CD4-positive, alpha-beta T cell treated with Interleukin-17A for 4 hours (primary cell): ENCODE data around the gene PEAK1.

Experiments
- DNase-seq: peaks from one replicate; pipeline ENCODE4 v3.0.0-alpha.2; 2020; ENCODE audit warnings: mixed read lengths

PEAK1 gene

GRCh38 chr15:77400258-77400657 is 19.6 kb downstream of the PEAK1 start:
- DNase-seq: no peak

GRCh38 chr15:77398927-77399326 is 21.0 kb downstream of the PEAK1 start:
- no peak for DNase-seq

- no peak for DNase-seq
Measured at GRCh38 chr15:77396692-77397091, 23.2 kb downstream of the PEAK1 start.

- no peak for DNase-seq
Measured at GRCh38 chr15:77395013-77395774, 24.7 kb downstream of the PEAK1 start.

- no peak for DNase-seq
Measured at GRCh38 chr15:77393471-77393840, 26.4 kb downstream of the PEAK1 start.

- no peak for DNase-seq
Measured at GRCh38 chr15:77392762-77393470, 27.0 kb downstream of the PEAK1 start.

- DNase-seq: no peak
Measured at GRCh38 chr15:77391372-77391951, 28.4 kb downstream of the PEAK1 start.

GRCh38 chr15:77387365-77388105 is 32.4 kb downstream of the PEAK1 start:
- DNase-seq: no peak

GRCh38 chr15:77386626-77387025 is 33.3 kb downstream of the PEAK1 start:
- DNase-seq: no peak

- no peak for DNase-seq
Measured at GRCh38 chr15:77384589-77385359, 35.1 kb downstream of the PEAK1 start.

GRCh38 chr15:77384086-77384485 is 35.8 kb downstream of the PEAK1 start:
- DNase-seq: no peak

- DNase-seq: no peak
Measured at GRCh38 chr15:77380033-77380432, 39.9 kb downstream of the PEAK1 start.

GRCh38 chr15:77376770-77377169 is 43.1 kb downstream of the PEAK1 start:
- DNase-seq: no peak

GRCh38 chr15:77375133-77375532 is 44.8 kb downstream of the PEAK1 start:
- DNase-seq: no peak

GRCh38 chr15:77373441-77373840 is 46.5 kb downstream of the PEAK1 start:
- DNase-seq: no peak

GRCh38 chr15:77371850-77372563 is 47.9 kb downstream of the PEAK1 start:
- DNase-seq: no peak

- DNase-seq: no peak
Measured at GRCh38 chr15:77370580-77370979, 49.3 kb downstream of the PEAK1 start.

- no peak for DNase-seq
Measured at GRCh38 chr15:77369168-77369567, 50.7 kb downstream of the PEAK1 start.

GRCh38 chr15:77367631-77368030 is 52.3 kb downstream of the PEAK1 start:
- no peak for DNase-seq

GRCh38 chr15:77361456-77361855 is 58.4 kb downstream of the PEAK1 start:
- no peak for DNase-seq

- DNase-seq: no peak
Measured at GRCh38 chr15:77358545-77359240, 61.2 kb downstream of the PEAK1 start.
